SIG-M5 (cell line): ENCODE results near the gene SKAP2.

Source experiments
- DNase-seq: peaks from one replicate; lab custom pipeline; 2025; lab: John Stamatoyannopoulos, UW

The SKAP2 gene

GRCh38 chr7:26663874-26664273 lies 200.5 kb downstream of the SKAP2 start:
- DNase-seq = no peak

DNA sequence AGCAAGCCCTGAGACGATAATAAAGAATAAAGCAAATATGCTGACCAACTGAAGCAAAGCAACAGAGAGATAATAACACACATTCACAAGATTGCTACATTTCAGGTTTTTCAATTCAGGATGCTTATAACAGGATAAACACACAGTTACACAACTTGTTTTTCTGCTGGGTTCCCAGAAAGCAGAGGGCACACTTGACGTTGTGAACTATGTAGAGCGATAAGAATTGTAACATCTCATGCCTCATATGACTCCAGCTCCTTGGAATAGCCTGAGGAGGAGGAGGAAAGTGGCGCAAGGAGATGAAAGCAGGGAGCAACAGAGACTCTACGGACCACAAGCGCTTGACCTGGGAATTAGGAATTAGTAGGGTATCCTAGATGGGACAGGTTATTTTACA lies 201.7 kb downstream of the SKAP2 start:
- DNase-seq = no peak

DNA sequence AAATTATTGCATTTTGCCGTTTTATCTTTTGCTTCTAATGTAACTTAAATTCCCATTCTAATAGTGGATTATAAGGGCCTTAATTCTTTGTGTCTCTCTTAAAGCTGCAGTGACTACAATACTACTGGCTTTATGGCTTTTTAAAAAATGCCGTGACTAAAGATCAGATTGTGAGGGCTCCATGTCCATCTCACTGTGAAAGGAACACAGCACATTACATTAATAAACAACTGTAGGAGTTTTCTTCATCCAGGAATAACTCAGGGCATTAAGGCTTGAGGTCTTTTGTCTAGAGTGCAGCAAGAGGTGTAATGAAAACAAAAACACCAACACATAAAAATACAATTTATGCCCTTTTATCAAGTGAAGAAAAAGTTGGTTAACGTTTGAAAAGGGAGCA lies 205.3 kb downstream of the SKAP2 start:
- DNase-seq = no peak

DNA sequence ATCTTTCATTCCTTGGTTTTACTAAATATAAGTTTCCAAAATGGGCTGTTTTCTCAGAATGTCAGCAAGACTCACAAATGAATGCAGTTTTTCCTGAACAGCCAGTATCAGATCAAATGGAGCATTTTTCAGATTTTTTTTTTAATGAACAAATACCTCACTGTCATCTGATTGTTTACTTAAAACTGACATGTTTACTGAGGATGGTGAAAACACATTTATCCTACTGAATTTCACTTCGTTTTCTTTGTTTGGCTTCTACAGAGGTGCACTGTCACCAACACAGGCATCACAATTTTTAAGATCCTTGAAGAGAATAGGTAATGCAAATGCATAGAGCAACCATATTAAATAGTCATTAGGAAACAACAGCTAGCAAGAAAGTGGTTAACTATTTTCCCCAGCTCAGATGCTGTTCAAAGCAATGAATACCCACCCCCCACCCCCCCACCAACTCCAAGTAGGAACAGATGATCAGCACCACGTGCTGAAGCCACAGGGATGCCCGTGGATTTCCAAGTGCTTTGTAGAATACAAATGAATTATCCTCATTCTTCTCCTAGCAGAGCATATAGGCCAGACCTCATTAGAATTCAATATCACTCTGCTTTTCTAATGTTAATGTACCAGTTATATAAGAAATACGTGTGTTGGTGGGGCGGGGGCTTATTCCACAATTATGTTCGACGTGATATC lies 205.9 kb downstream of the SKAP2 start:
- no peak for DNase-seq

DNA sequence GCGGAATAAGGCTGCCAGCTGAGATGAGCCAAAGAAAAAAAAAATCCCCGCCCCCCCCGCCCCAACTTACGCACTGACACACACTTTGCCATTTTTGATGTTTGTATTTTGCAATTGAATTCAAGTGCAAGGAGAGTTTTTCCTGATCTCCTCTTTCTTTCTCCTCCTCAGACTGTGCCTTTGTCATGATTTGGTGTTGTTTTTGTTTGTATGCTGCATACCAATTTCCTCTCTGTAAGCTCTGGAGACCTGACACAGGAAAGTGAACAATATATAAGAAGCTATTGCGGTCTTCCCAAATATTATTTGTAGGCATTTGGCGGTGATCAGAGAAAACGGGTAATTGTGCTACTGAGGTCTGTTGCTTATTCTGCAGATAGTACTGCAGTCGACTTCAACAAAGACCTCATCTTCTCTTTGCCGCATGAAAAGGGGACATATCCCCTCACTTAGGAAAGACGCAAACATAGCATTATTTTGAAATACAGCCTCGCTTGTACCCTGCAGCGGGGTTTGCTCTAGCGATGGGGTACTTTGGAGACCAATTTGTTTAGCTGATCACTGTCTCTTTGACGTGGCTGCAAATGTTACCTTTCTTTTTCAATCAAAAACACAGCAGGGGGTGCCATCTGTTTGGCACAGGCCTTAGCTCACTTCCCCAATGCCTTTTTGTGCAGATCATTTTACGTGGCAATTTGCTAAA lies 206.6 kb downstream of the SKAP2 start:
- no peak for DNase-seq

DNA sequence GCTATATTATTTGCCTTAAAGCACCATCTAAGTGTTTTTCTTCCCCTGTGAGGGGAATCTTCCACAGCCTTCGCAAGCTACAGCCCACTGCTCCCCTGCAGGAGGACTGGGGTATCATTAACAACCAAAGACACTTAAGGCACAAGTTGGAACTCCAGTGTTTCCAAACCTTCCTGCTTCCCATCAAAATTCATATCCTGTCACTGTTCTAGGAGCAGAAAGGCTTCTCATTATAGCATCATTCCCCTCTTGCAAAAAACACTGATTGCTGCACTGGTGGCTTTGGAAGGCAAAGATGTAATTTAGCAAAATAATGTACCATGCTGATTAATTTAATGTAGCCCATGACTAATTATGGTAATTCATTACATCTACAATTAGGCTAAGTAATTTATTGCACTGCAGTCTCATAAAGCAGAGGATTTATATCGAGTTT lies 207.2 kb downstream of the SKAP2 start:
- DNase-seq = no peak

DNA sequence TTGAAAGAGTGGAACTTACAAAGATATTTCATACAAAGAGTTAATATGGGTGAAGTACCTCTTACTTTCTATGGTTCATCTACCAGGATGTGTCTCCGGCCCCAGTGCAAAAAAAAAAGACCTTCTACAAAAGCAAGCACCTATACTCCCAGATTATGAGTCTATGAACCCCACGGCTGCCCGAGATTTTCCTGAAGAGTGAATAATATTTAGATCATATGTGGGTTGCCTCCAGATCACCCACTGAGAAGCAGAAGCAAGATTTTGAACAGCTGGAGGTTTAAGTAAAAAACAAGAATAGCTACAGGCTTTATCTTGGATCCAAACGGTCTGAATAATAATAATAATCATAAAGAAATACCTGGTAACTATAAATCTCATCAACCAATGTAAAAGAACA lies 207.7 kb downstream of the SKAP2 start:
- no peak for DNase-seq

- DNase-seq = no peak
Measured at GRCh38 chr7:26655781-26656180, 208.6 kb downstream of the SKAP2 start.

GRCh38 chr7:26653430-26654399 lies 210.7 kb downstream of the SKAP2 start:
- no peak for DNase-seq

DNA sequence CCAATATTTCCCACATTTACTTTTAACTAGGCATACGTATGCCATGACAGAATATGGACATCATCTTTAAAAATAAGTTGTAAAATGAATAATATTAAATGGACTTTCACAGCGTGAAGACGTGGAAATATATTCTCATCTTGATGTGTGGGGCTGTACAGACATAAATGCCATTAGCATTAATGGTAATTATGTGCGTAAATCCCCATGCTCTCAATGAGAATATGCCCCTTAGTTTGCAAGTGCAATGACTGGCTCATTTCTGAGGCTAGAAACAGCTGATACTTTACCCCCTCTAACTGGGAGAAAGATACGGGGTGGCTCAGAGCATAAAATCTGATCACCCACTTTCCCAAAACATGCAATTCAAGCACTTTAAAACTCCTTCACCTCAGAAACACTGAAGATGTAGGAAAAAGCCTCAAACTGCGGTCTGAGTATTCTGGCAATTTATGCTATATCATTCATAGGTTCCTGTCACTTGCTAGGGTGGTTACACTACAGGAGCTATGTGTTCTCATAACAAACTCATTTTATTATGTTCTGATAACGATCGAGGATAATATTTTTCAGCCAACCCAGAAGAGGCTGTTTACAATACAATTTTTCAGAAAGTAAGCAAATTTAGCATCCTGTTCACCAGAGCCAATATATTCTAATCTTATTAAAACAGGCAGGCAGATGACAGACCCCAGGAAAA lies 211.8 kb downstream of the SKAP2 start:
- no peak for DNase-seq

DNA sequence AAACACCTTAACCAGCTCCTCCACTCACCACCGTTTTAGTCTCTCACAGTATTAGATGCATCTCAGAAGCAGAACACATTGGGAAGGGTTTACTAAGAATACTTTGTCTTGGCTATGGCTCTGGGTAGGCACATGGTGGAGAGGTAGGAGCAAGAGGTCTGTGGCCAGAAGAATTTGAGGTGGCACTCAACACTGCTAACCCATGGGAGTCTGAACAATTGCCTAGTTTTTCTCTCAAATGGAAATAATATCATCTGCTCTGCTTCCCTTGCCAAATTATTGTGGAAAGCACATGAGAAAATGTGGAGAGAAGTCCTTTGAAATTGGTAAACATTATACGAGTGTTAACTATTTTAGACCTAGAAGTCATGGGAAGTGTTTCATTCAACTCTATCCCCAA lies 214.3 kb downstream of the SKAP2 start:
- no peak for DNase-seq

DNA sequence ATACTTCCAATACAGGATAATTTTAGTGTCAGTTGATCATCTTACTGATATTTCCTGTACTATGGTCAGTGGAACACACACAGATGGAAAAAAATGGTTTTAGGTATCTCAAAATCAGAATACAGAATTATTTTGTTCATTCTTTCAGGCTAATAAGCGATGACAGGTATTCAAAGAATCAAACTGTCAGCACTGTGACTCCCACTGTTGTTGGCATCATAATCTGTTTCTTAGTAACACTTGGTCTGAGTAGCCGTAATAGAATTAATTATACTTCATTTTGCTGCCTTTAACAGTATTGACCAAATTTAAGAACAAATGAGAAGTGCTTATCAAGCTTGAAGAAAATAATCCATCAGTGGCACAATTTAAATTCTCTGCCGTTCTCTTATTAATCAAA lies 215.0 kb downstream of the SKAP2 start:
- no peak for DNase-seq

GRCh38 chr7:26648554-26648953 lies 215.8 kb downstream of the SKAP2 start:
- DNase-seq = no peak

GRCh38 chr7:26646336-26647048 lies 217.9 kb downstream of the SKAP2 start:
- DNase-seq = no peak

DNA sequence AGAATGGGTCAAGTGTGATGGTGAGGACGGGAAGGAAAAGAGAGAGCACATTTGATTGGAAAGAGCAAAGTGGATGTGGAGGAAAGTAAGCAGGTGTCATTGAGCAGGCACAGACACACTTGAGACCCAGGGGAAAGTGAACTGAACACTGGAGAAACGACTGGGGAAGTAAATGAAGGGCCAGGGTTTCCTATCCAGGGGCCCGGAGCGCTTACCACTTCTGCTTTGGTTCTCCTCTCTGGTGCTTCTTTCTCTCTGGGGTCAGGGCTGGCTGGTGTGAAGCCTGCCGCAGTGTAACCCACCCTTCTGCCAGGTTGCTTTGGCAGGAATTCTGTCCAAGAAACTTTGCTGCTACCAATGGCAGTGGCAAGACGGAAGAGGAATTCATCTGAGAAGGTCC lies 219.3 kb downstream of the SKAP2 start:
- no peak for DNase-seq

DNA sequence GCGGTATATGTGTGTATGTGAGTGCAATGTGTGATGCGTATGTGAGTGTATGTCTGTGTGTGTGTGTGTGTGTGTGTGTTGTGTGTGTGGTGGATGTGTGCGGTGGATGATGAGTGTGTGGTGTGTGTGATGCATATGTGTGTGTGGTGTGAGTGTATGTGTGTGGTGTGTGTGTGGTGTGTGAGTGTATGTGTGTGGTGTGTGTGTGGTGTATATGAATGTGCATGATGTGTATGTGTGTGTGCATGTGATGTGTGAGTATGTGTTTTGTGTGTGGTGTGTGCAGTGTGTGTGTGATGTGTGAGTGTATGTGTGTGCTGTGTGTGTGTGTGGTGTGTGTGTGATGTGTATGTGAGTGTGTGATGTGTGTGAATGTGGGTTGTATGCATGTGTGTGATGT lies 222.0 kb downstream of the SKAP2 start:
- no peak for DNase-seq

DNA sequence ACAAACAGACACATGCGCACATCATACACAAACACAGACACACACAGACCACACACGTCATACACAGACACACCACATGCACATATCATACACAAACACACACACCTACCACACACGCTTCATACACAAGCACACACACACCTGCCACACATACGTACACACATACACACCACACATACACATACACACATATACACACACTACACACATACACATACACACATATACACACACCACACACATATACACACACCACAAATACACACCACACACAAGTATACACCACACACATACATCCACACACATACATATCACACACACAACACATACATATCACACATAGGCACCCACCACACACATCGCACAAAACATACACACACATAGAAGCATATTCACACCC lies 224.7 kb downstream of the SKAP2 start:
- no peak for DNase-seq

- DNase-seq = no peak
Measured at GRCh38 chr7:26639111-26639510, 225.3 kb downstream of the SKAP2 start.

DNA sequence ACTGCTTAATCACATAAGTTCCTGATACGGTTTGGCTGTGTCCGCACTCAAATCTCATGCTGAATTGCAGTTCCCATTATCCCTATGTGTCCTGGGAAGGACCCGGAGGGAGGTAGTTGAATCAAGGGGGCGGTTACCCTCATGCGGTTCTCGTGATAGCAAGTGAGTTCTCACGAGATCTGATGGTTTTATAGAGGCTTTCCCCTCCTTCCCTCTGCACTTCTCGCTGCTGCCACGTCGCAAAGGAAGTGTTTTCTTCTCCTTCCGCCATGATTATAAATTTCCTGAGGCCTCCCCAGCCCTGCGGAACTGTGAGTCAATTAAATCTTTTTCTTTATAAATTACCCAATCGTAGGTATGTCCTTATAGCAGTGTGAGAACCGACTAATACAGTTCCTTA lies 226.2 kb downstream of the SKAP2 start:
- DNase-seq = no peak

GRCh38 chr7:26637610-26638009 lies 226.8 kb downstream of the SKAP2 start:
- no peak for DNase-seq

- no peak for DNase-seq
Measured at GRCh38 chr7:26636808-26637207, 227.6 kb downstream of the SKAP2 start.
